ENCODE results near the gene FOXA3.

Gene FOXA3

GRCh38 chr19:45876161-45876410, 12.0 kb downstream of the FOXA3 start:
- DNase-seq (ENCODE audit: low read depth), result no peak
- no peak for TF ChIP-seq CTCF (conservative IDR thresholded peaks at IDR 0.05; ENCODE audit: low read length)
- no peak overlapping the region for H3K4me3 ChIP-seq (ENCODE audit: low read length)

GRCh38 chr19:45876411-45877197, 12.5 kb downstream of the FOXA3 start:
- H3K4me3 ChIP-seq (ENCODE audit: low read length), result no peak overlapping the region
- no peak for TF ChIP-seq CTCF (conservative IDR thresholded peaks at IDR 0.05; ENCODE audit: low read length)
- DNase-seq (ENCODE audit: low read depth), result peak; percentile 49

- no peak overlapping the region for H3K4me3 ChIP-seq (ENCODE audit: low read length)
- no peak for TF ChIP-seq CTCF (conservative IDR thresholded peaks at IDR 0.05; ENCODE audit: low read length)
Observed at GRCh38 chr19:45878043-45878794, 14.1 kb downstream of the FOXA3 start.

DNA sequence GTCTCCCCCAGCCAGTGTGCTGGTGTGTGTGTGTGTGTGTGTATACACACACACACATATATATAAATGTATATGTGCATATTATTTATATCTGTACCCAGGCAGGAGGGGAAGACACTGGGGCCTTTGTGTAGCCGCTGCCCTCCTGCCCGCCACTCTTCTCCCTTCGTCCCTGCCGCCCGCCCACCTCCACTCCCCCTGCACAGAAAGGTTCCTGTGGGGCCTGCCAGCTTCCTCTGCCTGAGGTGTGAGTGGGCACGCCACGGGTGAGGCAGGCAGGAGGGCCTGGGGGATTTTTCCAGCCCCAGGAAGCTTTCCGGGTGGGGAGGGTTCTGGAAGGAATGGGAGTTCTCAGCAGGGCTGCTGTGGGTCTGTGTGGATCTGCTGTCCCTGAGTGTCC, 14.9 kb downstream of the FOXA3 start:
- H3K4me3 ChIP-seq (ENCODE audit: low read length), result no peak overlapping the region
- DNase-seq (ENCODE audit: low read depth), result no peak
- TF ChIP-seq CTCF (conservative IDR thresholded peaks at IDR 0.05; ENCODE audit: low read length), result no peak

More at GRCh38 chr19:45878043-45878794, 14.1 kb downstream of the FOXA3 start:
- DNase-seq (ENCODE audit: low read depth), result no peak

GRCh38 chr19:45879971-45880370, 15.8 kb downstream of the FOXA3 start:
- TF ChIP-seq CTCF (conservative IDR thresholded peaks at IDR 0.05; ENCODE audit: low read length), result no peak
- DNase-seq (ENCODE audit: low read depth), result no peak
- H3K4me3 ChIP-seq (ENCODE audit: low read length), result no peak overlapping the region

GRCh38 chr19:45881082-45881908, 17.2 kb downstream of the FOXA3 start:
- no peak overlapping the region for H3K4me3 ChIP-seq (ENCODE audit: low read length)
- DNase-seq (ENCODE audit: low read depth), result no peak
- TF ChIP-seq CTCF (conservative IDR thresholded peaks at IDR 0.05; ENCODE audit: low read length), result no peak
